Stimulated activated CD4-positive, alpha-beta T cell treated with anti-CD3 and anti-CD28 coated beads, Interleukin-15, amount 100 ng/mL, for 48 hours (primary cell): ENCODE results near the gene KLHL29.
A peak's percentile ranks its signal among the peaks of the same experiment; 100 is the strongest.

Experiments
- DNase-seq, 2 donors: peaks; one replicate each; pipeline ENCODE4 v3.0.0-alpha.2; 2020; ENCODE audit warnings: low read depth in 2 of 2

Gene KLHL29

DNA sequence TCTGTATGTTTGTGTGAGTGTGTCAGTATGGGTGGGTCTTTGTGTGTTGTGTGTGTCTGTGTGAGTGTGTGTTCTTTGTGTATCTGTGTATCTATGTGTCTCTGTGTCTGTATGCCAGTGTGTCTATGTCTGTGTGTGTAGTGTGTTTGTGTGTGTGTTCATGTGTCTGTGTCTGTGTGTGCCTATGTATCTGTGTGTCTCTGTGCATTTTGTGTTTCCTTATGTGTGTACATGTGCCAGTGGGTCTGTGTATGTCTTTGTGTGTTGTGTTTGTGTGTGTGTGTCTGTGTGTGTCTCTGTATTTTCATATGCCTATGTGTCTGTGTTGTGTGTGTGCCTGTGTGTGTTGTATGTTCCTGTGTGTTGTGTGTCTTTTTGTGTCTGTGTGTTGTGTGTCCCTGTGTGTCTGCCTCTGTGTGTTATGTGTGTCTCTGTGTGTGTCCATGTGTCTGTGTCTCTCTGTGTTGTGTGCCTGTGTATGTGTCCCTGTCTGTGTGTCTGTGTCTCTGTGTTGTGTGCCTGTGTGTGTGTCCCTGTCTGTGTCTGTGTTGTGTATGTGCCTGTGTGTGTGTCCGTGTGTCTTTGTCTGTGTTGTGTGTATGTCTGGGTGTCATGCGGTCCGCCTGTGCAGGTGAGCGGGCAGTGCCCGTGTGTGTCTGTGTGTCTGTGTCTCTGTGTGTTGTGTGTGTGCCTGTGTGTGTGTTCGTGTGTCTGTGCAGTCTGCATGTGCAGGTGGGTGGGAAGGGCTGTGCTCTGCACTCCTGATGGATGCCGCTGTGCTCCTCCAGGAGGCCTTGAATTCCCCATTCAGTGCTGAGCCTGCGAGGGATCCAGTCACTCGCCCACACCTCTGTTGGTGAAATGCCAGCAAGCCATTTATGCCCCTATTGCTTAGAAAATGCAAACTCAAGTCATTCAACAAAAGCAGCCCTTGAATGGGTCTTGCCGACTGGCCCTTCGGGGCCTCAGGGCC lies 37.4 kb downstream of the KLHL29 start:
- no peak for DNase-seq

DNA sequence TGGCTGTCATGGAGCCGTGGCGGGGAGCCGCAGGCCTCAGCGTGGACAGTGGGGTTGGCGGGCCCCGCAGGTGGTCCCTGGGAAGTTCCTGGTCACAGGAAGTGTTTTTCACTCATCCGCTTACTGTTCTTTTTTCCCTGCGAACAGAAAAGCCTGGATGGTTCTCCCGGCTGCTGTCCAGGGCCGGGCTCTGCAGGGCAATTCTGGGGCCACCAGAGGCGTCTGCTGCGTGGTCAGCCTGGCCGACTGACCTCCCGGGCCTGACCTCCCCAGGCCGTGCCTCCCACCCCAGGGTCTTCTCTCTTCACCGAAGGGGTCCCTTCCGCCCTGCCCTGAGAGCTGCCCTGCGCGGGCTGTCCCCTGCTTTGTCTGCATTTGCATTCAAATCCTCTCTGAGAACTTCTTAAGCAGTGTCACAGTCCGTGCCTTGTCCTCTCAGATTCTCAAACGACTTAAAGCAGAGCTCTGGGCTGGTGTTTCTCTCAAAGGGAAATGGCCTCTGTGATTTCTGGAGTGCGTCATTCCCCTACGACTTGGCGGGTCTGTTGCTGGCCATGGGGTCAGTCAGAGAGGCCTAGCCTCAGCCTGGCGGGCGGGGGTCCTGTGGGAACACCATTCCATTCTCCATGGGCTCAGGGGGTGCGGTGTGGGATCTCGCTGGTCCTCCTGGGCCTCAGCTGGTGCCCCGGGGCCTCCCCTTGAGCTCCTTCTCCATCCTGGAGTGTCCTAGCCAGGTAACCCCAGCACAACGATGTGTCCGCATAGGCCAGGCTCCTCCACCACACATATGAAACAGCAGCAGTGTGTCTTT lies 38.3 kb downstream of the KLHL29 start:
- DNase-seq, result no peak

DNA sequence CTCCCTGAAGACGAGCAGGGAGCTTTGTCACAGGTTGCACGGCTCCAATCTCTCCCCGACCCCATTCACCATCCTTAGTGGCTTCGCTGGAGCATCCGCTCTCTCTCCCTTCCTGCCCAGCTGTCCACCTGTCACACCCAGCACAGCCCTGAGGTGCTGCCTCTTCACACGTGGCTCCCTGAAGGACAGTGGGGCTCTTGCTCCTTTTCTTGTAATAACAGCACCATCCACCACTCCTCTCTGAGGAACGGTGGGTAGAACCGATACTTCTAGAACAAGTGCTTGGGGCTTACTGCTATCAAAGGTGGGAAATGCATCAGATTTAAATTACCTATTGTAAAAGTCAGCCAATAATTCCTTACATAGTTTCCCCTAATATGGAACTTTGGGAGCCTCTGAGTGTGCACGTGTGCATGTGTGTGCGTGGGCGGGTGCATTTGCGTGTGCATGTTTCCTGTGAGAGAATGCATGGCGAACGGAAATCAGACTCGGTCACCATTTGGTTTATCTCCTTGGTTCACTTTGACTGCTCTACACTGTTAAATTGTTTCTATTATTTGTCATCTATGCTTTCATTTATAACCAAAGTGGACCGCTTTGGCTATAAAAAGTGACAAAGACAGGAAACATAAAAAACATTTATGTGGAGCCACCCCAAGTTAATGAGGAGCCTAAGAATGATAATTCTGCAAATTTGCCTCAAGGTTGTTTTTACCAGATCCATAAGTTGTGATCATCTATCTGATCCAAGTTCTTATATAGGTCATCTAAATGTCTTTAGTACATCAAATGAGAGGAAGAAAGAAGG lies 39.1 kb downstream of the KLHL29 start:
- no peak for DNase-seq

GRCh38 chr2:23425338-23425871 lies 40.4 kb downstream of the KLHL29 start:
- DNase-seq, result no peak

DNA sequence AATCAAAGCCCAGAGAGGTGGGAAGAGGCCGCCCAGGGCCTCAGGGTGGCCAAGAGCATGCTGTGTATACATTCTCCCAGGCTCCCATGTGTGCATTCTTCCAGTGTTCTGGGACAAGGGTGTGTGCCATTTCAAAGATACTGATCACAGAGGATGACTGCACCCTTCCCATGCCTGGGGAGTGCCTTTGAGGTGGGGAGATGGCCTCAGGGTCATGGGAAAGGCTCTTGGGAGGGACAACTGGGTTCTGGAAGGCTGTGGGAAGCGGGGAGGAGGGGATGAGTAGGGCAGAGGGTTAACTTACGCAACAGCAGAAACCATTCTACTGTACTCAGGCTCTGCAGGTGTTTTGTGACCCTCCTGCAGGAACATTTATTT lies 40.9 kb downstream of the KLHL29 start:
- no peak for DNase-seq

GRCh38 chr2:23426263-23426905 lies 41.4 kb downstream of the KLHL29 start:
- DNase-seq, result no peak

DNA sequence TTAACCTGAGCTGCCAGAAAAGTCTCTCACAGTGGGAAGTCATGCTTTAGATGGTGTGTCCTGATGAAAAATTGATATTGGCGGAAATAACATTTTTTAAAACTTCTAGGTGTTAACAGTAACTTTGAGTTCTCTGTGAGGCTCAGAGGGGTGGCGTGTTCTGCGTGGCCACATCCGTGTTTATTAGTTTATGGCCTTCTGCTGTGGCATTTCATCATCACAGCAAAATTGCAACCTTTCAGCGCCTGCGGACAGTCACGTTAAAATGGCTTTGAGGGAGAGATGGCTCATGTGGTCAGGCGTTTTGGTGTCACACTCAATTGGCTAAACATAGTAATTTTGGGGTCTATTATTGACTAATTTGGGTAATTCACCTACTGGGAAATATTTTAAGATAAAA lies 42.4 kb downstream of the KLHL29 start:
- no peak for DNase-seq

GRCh38 chr2:23427976-23428375 lies 43.0 kb downstream of the KLHL29 start:
- DNase-seq, result no peak

GRCh38 chr2:23429036-23429435 lies 44.1 kb downstream of the KLHL29 start:
- no peak for DNase-seq

DNA sequence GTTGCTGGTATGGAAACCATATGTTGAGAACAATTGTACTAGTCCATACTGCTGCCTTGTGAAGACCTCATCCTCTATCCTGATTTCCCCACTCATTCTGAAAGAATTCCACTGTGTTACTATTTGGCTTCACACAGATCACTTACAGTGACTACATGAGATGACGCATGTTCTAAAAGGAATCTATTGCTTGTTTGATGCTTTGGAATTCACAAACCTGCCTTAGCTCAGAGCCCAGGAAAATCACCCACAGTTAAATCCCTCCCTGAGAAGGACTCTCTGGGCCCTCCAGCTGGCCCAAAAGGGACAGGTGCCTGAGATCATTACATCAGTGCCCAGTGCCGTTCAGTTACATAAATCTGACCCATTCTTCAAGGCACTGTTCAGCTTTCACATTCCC lies 45.3 kb downstream of the KLHL29 start:
- no peak for DNase-seq

GRCh38 chr2:23432531-23432930 lies 47.6 kb downstream of the KLHL29 start:
- no peak for DNase-seq

GRCh38 chr2:23433282-23433681 lies 48.3 kb downstream of the KLHL29 start:
- DNase-seq, result no peak

DNA sequence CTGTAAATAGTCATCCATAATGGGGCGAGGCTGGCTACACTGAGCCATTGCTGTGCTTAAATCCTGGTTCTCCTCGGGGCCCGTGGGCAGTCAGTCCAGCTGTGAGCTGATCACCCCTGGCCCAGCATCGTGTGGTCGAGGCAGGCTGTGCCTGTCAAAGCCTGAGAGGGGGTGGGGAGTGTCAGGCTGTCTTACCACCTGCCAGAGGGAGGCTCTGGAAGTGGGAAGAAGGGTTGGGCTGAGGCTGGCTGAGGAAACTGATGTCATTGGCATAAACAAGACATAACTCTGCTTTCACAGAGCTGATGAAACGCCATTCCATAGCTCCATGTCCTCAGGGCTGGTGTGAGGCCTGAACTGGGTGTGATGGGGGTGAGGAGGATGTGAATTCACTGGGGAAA lies 49.7 kb downstream of the KLHL29 start:
- no peak for DNase-seq

GRCh38 chr2:23435250-23436035 lies 50.5 kb downstream of the KLHL29 start:
- no peak for DNase-seq

- DNase-seq, result peak; percentile 21 to 63
Measured at GRCh38 chr2:23436346-23437098, 51.5 kb downstream of the KLHL29 start.

DNA sequence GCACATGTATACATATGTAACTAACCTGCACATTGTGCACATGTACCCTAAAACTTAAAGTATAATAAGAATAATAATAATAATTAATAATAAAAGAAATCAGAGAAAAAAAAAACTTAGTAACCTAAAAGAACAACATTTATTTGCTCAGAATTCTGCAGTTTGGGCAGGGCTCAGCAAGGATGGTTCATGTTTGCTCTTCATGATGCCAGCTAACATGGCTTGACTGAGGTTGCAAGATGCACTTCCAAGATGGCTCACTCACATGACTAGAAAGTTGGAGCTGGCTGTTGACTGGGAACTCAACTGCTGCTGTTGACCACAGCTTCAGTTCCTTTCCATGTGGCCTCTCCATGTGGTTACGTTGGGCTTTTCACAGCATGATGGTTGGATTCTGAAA lies 56.4 kb downstream of the KLHL29 start:
- no peak for DNase-seq

DNA sequence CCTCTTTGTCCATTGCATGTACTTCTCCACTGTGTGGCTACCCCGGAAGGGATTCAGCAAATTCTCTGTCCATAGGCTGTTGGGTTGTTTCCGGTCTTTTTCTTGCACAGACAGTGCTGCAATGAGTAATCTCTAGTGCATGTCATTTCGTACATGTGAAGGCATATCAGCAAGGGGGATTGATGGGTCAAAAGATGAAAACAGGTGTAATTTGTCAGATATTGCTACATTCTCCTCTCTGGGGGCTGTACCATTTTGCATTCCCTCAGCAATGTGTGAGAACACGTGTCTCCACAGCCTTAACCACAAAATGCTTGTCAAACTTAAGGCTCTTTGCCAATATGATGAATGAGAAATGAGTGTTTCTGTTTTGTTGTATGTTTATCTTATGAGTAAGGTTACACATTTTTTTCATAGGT lies 60.5 kb downstream of the KLHL29 start:
- no peak for DNase-seq

- no peak for DNase-seq
Measured at GRCh38 chr2:23446916-23447315, 61.9 kb downstream of the KLHL29 start.

DNA sequence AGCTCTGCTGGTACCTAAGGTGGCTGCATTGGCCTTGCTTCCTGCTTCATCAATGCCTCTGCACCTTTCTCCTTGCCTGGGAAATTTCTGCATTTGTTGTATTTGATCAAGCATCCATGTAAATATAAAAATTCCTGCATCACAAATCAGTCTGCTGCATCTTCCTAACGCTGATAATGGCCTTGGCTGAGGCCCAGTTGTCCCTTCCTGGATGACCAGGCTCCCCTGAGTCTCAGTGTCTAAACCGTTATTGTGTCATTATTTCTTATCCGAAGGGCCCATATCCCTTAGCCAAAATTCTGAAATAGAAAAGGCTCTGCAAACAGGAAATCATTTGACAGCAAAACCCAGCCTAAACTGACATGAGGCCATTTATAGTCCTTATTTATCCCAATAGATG lies 62.4 kb downstream of the KLHL29 start:
- no peak for DNase-seq

DNA sequence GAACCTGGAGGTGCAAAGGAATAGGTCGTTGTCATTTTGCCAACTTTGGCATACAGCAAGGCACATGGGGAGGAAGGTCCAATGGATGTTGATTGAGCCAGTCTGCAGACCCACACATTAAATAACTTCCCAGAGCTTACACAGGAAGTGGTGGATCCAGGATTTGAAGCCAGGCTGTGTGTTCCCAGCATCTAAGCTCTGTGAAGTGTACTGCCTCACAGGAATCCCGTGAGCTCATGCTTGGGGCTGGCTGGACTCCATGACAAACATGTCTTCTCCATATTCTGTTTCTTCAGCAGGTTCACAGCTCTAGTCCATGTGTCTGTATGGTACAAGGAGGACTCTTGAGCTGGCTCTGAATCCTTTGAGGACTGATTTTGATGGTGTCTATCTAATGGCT lies 63.9 kb downstream of the KLHL29 start:
- DNase-seq, result no peak
